WI38 (cell line): ENCODE data around the gene DBNL.

ENCODE experiments used
- H3K4me3 ChIP-seq: 2 replicates; pipeline ENCODE4 v1.5.1; 2011; ENCODE audit warnings: low read depth, mild to moderate bottlenecking, control low read depth, low read length
- TF ChIP-seq, protein P1 (sequence below): IDR thresholded peaks from 2 replicates; pipeline ENCODE4 v1.5.1; 2012; ENCODE audit warnings: low read depth, mild to moderate bottlenecking, control low read depth, low read length

The DBNL gene

DNA sequence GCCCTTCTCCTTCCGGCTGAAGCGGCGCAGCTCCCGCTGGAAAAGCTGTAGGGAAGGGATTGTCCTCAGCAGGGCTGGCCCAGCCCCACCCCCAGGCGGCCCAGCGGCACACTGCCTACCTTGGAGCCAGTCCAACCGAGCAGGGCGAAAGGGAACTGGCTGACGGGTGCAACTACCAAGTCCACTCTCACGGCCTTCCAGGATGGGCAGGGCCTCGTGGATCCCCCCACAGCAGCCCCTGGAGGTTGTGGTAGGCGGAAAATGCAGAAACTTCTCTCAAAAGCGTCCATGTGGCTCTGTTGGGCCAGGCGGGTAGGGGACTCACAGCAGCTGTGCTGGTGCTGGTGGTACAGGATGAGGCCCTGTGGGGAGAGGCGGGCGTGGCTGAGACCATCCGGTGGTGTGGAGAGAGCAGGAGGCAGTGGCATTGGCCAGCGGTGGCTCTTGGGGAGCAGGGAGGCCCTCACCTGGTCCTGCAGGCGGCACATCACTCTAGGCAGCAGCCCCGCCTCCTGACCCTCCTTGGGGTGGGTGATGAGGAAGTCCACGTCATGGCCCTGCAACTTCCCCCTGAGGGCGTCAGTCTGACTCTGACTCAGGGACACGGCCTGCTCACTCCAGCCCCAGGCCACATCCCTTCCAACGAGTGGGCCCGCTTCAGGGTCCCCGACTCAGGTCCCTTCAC lies 29.3 kb downstream of the DBNL start:
- H3K4me3 ChIP-seq = no peak overlapping the region
- TF ChIP-seq, protein P1, sequence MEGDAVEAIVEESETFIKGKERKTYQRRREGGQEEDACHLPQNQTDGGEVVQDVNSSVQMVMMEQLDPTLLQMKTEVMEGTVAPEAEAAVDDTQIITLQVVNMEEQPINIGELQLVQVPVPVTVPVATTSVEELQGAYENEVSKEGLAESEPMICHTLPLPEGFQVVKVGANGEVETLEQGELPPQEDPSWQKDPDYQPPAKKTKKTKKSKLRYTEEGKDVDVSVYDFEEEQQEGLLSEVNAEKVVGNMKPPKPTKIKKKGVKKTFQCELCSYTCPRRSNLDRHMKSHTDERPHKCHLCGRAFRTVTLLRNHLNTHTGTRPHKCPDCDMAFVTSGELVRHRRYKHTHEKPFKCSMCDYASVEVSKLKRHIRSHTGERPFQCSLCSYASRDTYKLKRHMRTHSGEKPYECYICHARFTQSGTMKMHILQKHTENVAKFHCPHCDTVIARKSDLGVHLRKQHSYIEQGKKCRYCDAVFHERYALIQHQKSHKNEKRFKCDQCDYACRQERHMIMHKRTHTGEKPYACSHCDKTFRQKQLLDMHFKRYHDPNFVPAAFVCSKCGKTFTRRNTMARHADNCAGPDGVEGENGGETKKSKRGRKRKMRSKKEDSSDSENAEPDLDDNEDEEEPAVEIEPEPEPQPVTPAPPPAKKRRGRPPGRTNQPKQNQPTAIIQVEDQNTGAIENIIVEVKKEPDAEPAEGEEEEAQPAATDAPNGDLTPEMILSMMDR = no peak

- TF ChIP-seq, protein P1 = no peak
- H3K4me3 ChIP-seq = no peak overlapping the region
Observed at GRCh38 chr7:44074349-44074695, 29.8 kb downstream of the DBNL start.

- H3K4me3 ChIP-seq = no peak overlapping the region
- TF ChIP-seq, protein P1 = no peak
Observed at GRCh38 chr7:44075296-44076075, 31.0 kb downstream of the DBNL start.

- TF ChIP-seq, protein P1 = no peak
- no peak overlapping the region for H3K4me3 ChIP-seq
Observed at GRCh38 chr7:44076101-44076895, 31.8 kb downstream of the DBNL start.

- H3K4me3 ChIP-seq = no peak overlapping the region
- TF ChIP-seq, protein P1 = no peak
Observed at GRCh38 chr7:44077061-44077460, 32.6 kb downstream of the DBNL start.

DNA sequence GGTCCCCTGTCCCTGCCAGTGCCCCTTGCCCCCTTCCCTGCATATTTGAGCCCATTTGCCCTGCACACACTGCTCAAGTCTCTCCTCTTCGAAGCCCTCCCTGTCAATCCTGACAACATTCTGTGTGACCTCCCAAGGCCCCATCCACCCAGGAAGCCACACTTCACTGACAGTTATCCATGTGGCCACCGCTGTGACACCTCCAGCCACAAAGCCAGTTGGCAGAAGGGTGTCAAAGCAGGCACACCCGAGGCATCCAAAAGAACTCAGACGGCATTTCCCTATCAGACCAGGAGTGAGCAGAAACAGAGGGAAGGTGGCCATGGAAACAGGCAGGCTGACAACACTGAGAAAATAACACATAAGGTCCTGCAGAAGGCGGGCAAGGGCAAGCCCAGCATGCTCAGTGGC lies 33.2 kb downstream of the DBNL start:
- H3K4me3 ChIP-seq = no peak overlapping the region
- TF ChIP-seq, protein P1 = no peak
